ENCODE results near the gene OTUB1. TPM values are rescaled to one million over a fixed set of nuclear protein-coding genes. Genes with fewer than 3 reads are reported as not detected.

OTUB1 gene
- total and polyA plus RNA-seq, 9 of the 15 experiments (the other 6 are each of a cell fraction or from before 2014, with no cell fraction given): 29.5 to 134 (median 66.1) TPM

DNA sequence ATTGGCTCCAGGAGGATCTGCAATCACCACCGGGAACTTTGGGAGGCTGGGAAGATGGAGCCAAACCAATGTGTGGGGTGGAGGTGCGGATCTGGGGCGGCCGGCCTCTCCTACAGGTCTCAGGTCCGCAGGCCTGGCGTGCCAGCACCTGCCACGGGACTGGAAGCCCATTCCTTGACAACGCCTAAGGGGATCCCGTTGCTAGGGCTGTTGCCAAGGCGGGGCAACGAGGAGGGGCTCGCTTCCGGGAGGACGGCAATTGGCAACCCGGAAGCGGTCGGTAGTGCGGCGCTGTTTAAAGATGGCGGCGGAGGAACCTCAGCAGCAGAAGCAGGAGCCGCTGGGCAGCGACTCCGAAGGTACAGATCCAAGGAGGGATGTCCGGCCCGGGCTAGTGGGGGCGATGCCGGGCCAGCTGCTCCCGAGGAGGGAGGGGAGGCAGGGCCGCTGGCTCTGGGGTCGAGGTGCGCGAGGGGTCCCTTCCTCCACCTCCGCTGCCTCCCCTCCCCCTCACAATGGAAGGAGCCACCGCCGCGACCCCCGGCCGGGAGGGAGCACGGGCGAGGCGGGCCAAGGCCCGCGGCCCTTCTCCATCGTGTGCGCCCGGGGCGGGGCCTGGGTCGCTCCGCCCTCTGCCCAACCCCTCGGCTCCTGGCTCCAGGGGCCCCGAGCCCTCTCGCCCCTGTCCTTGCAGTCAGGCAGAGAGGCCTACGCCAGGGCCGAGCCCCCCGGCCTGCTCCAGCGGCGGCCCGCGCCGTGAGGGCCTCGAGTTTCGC is at the start of gene OTUB1 (continued):
- TF ChIP-seq, protein P1, sequence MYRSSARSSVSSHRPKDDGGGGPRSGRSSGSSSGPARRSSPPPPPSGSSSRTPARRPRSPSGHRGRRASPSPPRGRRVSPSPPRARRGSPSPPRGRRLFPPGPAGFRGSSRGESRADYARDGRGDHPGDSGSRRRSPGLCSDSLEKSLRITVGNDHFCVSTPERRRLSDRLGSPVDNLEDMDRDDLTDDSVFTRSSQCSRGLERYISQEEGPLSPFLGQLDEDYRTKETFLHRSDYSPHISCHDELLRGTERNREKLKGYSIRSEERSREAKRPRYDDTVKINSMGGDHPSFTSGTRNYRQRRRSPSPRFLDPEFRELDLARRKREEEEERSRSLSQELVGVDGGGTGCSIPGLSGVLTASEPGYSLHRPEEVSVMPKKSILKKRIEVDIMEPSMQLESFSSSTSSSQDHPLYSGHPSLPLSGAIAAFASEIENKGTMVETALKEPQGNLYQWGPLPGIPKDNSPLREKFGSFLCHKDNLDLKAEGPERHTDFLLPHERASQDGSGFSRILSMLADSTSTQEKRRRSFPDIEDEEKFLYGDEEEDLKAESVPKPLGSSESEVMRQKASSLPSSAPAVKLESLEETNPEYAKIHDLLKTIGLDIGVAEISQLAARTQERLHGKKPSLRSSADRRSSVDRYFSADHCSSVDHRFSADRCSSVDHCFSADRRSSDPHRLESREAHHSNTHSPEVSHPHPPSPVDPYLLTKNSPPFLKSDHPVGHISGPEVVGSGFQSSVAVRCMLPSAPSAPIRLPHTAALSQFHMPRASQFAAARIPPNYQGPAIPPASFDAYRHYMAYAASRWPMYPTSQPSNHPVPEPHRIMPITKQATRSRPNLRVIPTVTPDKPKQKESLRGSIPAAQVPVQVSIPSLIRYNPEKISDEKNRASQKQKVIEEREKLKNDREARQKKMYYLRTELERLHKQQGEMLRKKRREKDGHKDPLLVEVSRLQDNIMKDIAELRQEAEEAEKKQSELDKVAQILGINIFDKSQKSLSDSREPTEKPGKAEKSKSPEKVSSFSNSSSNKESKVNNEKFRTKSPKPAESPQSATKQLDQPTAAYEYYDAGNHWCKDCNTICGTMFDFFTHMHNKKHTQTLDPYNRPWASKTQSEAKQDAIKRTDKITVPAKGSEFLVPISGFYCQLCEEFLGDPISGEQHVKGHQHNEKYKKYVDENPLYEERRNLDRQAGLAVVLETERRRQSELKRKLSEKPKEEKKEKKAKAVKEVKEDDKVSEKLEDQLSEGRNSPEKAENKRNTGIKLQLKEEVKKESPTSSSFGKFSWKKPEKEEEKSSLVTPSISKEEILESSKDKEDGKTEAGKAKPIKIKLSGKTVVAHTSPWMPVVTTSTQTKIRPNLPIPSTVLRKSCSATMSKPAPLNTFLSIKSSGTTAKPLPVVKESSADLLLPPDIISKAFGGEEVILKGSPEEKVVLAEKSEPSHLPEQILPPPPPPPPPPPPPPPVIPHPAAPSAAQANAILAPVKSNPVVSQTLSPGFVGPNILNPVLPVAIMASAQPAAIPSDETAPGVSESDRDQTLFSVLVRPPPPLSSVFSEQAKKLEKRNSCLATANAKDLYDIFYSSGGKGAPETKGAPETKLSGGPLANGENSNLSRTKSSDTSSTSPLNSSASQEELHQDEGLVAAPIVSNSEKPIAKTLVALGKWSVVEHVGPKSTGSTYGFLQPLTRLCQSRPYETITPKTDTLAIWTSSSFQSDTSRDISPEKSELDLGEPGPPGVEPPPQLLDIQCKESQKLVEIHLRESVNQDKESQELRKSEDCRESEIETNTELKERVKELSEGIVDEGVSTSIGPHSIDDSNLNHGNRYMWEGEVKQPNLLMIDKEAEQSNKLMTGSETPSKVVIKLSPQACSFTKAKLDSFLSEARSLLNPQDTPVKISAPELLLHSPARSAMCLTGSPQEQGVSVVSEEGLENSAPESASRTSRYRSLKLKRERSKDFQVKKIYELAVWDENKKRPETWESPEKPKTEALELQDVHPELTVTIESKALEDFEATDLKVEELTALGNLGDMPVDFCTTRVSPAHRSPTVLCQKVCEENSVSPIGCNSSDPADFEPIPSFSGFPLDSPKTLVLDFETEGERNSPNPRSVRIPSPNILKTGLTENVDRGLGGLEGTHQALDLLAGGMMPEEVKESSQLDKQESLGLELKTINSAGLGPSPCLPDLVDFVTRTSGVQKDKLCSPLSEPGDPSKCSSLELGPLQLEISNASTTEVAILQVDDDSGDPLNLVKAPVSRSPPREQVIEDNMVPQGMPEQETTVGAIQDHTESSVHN (IDR thresholded peaks at IDR 0.05; ENCODE audit: borderline replicate concordance in 1 of 2, low read depth in 1 of 2): no peak
- TF ChIP-seq CHD1 (IDR thresholded peaks at IDR 0.05; ENCODE audit: low read length): peak; percentile 99
- TF ChIP-seq, protein P2, sequence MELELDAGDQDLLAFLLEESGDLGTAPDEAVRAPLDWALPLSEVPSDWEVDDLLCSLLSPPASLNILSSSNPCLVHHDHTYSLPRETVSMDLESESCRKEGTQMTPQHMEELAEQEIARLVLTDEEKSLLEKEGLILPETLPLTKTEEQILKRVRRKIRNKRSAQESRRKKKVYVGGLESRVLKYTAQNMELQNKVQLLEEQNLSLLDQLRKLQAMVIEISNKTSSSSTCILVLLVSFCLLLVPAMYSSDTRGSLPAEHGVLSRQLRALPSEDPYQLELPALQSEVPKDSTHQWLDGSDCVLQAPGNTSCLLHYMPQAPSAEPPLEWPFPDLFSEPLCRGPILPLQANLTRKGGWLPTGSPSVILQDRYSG (tag; conservative IDR thresholded peaks at IDR 0.05; ENCODE audit: low read depth): no peak
- TF ChIP-seq, protein P3, sequence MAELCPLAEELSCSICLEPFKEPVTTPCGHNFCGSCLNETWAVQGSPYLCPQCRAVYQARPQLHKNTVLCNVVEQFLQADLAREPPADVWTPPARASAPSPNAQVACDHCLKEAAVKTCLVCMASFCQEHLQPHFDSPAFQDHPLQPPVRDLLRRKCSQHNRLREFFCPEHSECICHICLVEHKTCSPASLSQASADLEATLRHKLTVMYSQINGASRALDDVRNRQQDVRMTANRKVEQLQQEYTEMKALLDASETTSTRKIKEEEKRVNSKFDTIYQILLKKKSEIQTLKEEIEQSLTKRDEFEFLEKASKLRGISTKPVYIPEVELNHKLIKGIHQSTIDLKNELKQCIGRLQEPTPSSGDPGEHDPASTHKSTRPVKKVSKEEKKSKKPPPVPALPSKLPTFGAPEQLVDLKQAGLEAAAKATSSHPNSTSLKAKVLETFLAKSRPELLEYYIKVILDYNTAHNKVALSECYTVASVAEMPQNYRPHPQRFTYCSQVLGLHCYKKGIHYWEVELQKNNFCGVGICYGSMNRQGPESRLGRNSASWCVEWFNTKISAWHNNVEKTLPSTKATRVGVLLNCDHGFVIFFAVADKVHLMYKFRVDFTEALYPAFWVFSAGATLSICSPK (IDR thresholded peaks at IDR 0.05; ENCODE audit: borderline replicate concordance): no peak
- TF ChIP-seq RNF2 (IDR thresholded peaks at IDR 0.05): no peak; the same call in 1 of the 2 replicates
- TF ChIP-seq ZNF644 (tag; IDR thresholded peaks at IDR 0.05; ENCODE audit: low read depth): no peak
- peak; percentile 97 for TF ChIP-seq MYNN (IDR thresholded peaks at IDR 0.05)
- TF ChIP-seq MYNN (CRISPR knock-in tag; IDR thresholded peaks at IDR 0.05): no peak
- TF ChIP-seq EZH2 (IDR thresholded peaks at IDR 0.05; ENCODE audit: borderline replicate concordance, low read depth, low read length): no peak
- TF ChIP-seq, protein P4, sequence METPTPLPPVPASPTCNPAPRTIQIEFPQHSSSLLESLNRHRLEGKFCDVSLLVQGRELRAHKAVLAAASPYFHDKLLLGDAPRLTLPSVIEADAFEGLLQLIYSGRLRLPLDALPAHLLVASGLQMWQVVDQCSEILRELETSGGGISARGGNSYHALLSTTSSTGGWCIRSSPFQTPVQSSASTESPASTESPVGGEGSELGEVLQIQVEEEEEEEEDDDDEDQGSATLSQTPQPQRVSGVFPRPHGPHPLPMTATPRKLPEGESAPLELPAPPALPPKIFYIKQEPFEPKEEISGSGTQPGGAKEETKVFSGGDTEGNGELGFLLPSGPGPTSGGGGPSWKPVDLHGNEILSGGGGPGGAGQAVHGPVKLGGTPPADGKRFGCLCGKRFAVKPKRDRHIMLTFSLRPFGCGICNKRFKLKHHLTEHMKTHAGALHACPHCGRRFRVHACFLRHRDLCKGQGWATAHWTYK (CRISPR knock-in tag; IDR thresholded peaks at IDR 0.05): peak; percentile 70; the same call in 1 of the 2 replicates
- no peak for TF ChIP-seq RFX5 (IDR thresholded peaks at IDR 0.05; ENCODE audit: low read depth, low read length)

Data from K562 (cell line).